GM08714 (cell line): Measurements from ENCODE around the gene FSIP2.

Source experiments
- H3K4me3 ChIP-seq: fragments of 200-500 bp; sonication (Bioruptor generic); 2 replicates; pipeline ENCODE4 v1.5.1; 2014; ENCODE audit warnings: mild to moderate bottlenecking, low read length, inconsistent platforms
- ZNF274 ChIP-seq: IDR thresholded peaks from 2 replicates; pipeline ENCODE4 v1.6.1; 2012; ENCODE audit warnings: mild to moderate bottlenecking, low read depth, low read length

The FSIP2 gene

DNA sequence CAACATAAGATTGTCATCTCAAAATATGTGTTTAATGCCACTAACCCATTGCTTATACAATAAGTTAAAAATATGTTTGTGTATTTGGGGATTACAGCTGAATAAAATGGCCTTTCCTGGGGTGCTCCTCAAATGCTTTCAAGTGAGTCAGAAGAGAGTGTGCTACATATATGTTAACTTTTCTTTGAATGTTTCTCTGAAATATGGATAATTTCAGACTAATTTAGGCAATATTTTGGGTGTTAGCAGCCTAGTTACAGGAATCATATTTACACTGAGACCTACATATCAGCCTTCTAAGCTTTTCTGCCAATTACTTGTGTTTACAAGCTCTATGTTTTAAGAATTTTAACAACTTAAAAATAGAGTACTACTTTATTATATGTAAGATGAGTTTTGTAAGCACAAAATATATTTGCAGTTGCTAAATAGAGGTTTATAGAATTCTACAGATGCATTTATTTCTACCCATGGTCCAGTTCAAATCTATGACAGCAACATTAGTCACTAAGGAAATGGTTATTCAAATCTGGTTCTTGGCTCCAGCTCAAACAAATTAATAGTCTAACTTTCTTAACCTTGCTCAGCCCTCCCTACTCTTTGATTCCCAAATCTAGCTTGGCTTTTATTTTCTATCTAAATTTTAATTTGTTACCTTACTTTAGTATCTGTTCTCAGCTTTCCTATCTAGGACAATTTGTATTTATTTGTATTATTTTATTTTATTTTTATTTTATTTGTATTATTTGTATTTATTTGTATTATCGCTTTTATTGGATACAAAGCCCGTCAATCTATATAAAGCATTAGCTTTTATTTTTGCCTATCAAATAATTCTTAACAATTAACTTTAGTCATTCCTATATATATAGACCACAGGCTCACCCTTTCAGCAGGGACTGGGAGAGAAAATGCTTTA is 48.9 kb downstream of the FSIP2 start:
- no peak overlapping the region for H3K4me3 ChIP-seq
- no peak for TF ChIP-seq ZNF274

DNA sequence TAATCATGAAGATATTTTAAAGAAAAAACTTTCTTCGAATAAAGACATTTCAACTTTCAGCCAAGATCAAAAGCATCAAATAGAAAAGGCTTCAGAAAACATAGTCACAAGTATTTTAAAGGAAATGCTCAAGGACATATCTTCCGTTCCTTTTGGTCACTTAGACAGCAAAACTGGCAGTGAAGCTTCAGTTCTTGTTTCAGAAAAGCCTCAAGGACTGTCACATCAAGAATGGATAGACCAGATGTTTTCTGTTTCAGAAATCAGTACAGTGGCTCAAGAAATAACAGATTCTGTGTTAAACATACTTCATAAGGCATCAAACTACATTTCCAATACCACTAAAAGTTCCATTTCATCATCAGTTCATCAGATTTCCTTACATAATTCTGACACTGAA is 51.8 kb downstream of the FSIP2 start:
- no peak for TF ChIP-seq ZNF274
- no peak overlapping the region for H3K4me3 ChIP-seq

DNA sequence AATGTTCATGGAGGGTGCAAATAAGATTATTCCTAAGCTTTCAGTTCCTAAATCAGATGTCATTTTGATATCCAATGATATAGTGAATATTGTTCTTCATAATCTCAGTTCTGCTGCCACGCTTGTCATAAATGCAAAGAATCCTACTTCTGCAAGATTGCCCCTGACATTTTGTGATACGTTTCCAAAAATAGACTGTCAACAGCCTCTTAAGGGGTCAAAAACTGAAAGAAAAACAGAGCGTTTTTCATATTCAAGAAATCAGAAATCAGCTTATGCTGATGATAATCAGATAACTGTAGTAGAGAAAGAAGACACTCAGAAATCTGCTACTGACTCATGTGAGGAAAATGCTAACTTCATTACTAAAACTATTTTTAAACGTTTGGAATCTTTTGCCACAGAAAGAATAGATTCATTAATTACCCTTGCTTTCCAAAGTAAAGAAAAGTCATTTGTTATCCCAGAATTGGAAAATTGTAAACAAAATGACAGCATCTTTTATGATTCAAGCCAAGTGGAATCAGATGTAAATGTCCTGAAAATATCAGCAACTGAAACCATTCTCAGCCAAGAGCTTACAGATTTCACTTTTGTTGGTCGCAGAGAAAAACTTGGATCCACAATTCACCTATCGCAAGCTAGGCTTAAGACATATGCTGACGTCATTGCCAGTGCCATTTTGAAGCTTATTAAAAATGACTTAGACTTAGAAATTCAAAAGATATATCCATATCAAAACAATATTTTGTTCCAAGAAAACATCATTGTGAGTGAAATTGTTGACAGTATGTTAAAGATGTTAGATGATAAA is 55.1 kb downstream of the FSIP2 start:
- TF ChIP-seq ZNF274: no peak
- no peak overlapping the region for H3K4me3 ChIP-seq

DNA sequence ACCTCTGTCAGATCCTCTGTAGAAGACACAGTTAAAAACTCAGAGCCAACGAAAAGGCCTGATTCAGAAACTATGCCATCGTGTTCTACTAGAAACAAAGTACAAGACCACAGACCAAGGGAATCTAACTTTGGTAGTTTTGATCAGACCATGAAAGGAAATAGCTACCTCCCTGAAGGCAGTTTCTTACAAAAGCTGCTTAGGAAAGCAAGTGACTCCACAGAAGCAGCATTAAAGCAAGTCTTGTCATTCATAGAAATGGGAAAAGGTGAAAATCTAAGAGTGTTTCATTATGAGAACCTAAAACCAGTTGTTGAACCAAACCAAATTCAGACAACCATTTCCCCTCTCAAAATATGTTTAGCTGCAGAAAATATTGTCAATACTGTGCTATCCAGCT is 58.2 kb downstream of the FSIP2 start:
- TF ChIP-seq ZNF274: no peak
- no peak overlapping the region for H3K4me3 ChIP-seq

DNA sequence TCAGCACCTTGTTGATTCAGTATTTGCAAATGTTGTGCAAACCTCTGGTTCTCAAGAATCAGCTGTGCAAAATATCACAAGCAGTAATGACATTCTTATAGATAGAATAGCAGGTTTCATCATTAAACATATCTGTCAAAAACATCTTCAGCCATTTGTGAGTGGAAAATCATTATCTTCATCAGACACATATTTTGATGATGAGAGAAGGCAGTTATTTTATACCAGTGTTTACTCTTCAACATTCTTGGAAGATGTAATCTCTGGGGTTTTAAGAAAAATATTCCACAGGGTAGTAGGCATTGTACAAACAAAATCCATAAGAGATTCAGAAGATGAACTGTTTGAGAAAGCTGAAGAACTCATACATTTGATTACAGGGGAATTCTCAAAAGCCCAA is 64.3 kb downstream of the FSIP2 start:
- H3K4me3 ChIP-seq: no peak overlapping the region
- TF ChIP-seq ZNF274: no peak

DNA sequence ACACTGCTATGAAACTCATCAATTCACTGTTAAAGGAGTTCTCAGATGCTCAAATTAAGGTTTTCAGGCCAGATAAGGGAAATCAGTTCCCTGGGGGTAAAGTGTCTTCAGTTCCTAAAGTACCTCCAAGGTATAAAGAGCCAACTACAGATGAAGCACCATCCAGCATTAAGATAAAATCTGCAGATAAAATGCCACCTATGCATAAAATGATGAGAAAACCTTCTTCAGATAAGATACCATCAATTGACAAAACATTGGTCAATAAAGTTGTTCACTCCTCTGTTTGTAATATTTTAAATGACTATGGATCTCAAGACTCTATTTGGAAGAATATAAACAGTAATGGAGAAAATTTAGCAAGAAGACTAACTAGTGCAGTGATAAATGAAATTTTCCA is 68.2 kb downstream of the FSIP2 start:
- no peak for TF ChIP-seq ZNF274
- H3K4me3 ChIP-seq: no peak overlapping the region

DNA sequence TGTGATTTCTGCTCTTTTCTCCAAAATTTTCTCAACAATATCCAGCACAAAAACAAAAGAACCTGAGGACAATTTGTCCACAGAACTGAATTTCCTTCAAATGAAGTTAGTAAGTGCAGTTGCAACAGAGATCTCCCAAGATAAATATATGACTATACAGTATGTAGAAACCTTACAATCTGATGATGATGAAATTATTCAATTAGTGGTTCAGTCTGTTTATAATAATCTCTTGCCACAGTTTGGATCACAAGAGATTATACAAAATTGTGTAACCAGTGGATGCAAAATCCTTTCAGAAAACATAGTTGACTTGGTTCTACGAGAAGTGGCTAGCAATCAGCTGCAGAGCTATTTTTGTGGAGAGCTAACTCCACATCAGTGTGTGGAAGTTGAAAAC is 68.7 kb downstream of the FSIP2 start:
- TF ChIP-seq ZNF274: no peak
- no peak overlapping the region for H3K4me3 ChIP-seq

DNA sequence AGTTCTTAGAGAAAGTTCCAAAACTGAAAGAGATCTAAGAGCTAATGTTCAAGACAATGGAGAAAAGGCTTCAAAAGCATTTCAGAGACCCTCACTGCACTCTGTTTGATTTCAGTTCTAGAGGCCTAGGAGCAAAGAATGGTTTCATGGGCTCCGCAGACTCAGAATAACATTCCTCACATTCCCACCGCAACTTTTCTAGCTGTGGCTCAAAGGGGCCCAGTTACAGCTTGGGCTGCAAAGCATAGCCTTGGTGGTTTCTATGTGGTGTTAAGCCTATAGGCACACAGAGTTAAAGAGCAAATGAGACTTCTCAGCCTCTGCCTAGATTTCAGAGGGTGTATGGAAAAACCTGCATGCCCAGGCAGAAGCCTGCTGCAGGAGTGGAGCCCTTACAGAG is 73.0 kb downstream of the FSIP2 start:
- TF ChIP-seq ZNF274: no peak
- H3K4me3 ChIP-seq: no peak overlapping the region

DNA sequence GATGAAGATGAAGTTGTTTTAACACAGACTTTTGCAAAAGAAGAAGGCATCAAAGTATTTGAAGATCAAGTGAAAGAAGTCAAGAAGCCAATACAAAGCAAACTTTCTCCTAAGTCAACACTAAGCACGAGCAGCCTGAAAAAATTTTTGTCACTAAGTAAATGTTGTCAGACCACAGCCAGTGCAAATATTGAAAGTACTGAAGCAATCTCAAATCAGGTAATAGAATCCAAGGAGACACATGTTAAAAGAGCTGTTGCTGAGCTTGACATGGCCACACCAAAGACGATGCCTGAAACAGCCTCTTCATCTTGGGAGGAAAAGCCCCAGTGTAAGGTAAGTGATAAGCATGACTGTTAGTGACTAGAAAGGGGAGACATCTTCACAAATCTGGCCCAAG is 75.1 kb downstream of the FSIP2 start:
- no peak overlapping the region for H3K4me3 ChIP-seq
- TF ChIP-seq ZNF274: no peak

DNA sequence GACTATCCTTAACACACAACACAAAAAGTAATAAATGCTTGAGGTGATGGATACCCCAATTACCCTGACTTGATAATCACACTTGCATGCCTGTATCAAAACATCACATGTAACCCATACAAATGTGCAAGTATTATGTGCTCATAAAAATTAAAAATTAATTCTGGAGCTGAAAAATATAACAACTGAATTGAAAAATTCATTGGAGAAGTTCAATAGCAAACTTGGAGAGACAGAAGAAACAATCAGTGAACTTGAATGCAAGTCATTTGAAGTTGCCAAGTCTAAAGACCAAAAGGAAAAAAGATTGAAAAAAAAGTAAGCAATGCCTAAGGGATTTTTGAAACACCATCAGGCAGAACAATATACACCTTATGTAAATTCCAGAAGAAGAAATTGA is 79.4 kb downstream of the FSIP2 start:
- no peak for TF ChIP-seq ZNF274
- H3K4me3 ChIP-seq: no peak overlapping the region

DNA sequence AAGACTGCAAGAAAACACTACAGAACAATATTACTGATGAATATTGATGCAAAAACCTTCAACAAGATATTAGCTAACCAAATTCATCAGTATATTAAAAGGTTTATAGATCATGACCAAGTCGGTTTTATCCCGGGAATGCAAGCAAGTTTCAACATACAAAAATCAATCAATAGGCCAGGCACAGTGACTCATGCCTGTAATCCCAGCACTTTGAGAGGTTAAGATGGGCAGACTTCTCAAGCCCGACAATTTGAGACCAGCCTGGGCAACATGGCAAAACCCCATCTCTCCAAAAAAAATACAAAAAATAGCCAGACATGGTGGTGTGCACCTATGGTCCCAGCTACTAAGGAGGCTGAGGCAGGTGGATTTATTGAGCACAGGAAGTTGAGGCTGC is 82.9 kb downstream of the FSIP2 start:
- no peak overlapping the region for H3K4me3 ChIP-seq
- TF ChIP-seq ZNF274: no peak

DNA sequence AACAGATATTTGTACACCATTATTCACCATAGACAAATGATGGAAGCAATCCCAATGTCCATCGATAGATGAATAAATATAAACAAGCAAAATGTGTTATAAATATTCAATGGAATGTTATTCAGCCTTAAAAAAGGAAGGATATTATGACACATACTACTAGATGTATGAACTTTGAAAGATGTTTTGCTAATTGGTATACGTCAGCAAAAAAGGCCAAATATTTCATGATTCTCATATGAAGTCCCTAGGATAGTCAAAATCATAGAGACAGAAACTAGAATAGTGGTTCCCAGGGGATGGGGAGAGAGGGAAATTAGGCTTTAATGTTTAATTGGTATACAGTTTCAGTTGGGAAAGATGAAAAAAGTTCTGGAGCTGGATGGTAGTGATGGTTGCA is 85.2 kb downstream of the FSIP2 start:
- TF ChIP-seq ZNF274: no peak
- H3K4me3 ChIP-seq: no peak overlapping the region

DNA sequence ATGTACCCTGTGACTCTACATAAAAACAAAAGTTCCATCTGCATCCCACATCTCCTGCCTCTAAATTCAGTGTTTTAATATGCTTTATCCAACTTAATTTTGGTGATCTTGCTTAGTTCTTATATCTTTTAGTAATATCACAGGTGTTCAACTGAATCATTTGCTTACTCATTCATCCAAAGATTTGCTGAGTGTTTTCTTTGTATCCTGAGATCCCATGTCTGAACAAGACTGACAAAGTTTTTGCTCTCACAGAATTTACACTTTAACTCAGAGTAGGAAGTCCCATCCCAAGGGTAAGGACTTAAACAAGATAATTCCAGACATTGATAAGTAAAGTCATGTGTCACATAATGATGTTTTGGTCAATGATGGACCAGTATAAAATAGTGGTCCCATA is 87.0 kb downstream of the FSIP2 start:
- H3K4me3 ChIP-seq: no peak overlapping the region
- TF ChIP-seq ZNF274: no peak

DNA sequence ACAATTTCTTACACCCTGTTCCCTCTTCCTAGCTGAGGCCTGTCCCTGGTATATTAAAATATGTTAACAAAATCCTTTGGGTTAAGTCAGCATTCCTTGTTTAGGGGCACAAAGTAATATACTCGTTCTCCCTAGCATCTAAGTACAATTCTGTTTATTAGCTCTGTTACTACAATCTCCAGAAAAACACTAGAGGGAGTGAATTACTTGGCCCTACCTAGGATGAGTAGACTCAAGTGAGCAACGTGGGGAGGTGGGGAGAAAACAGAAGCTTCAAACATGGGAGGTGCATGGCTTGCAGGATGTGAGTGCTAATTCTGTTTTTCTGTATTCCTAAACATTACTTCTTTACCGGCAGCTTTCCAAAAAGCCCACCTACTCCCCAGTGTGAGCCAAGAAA is 89.7 kb downstream of the FSIP2 start:
- TF ChIP-seq ZNF274: no peak
- no peak overlapping the region for H3K4me3 ChIP-seq

DNA sequence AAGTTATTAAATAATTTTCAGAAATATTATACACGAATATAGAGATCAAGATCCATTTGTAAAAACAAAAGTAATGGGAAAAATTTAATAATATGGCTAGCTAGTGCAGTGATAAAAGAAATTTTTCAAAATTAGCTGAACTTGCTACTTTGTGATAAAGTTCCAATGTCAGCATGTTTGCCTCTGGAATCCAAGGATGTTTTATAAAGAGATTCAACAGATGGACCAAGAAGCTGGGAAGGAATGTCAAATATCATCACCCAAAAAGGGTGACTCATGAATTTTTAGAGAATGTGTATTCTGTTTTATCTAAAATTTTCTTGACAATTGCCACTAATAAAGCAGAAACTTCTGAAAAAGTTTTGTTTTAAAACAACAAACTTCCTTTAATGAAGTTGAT is 95.3 kb downstream of the FSIP2 start:
- no peak overlapping the region for H3K4me3 ChIP-seq
- no peak for TF ChIP-seq ZNF274
